IPS DF 6.9 (cell line): ENCODE data around the gene KIF26B.

Source experiments
- DNase-seq: peaks from one replicate; pipeline ENCODE4 v3.0.0-alpha.2; 2013; ENCODE audit warnings: low read depth, low spot score
- H3K27ac ChIP-seq: one replicate; pipeline ENCODE4 v1.5.1; 2013; ENCODE audit warnings: low read length, control low read depth
- H3K27me3 ChIP-seq: 2 replicates; pipeline ENCODE4 v1.6.1; 2013; ENCODE audit warnings: mild to moderate bottlenecking, low read length; ENCODE audit not compliant: control insufficient read depth, insufficient read depth
- H3K36me3 ChIP-seq: 2 replicates; pipeline ENCODE4 v1.6.1; 2013; ENCODE audit warnings: low read length; ENCODE audit not compliant: control insufficient read depth, insufficient read depth
- H3K4me1 ChIP-seq: 2 replicates; pipeline ENCODE4 v1.6.1; 2013; ENCODE audit warnings: low read length; ENCODE audit not compliant: control insufficient read depth, insufficient read depth
- H3K4me3 ChIP-seq: 2 replicates; pipeline ENCODE4 v1.5.1; 2013; ENCODE audit warnings: mild to moderate bottlenecking, low read length
- H3K9me3 ChIP-seq: 2 replicates; pipeline ENCODE4 v1.6.1; 2013; ENCODE audit warnings: low read length, inconsistent platforms; ENCODE audit not compliant: control insufficient read depth, insufficient read depth
- WGBS: extraction: QIAGEN DNeasy Blood & Tissue Kit; methylation state at CpG from one replicate; pipeline ENCODE4 v1.1.7; 2013; ENCODE audit warnings: mixed read lengths, missing lambda C conversion rate; ENCODE audit not compliant: insufficient read length, insufficient coverage; 5-methylcytosine and 5-hydroxymethylcytosine counted together

KIF26B gene

DNA sequence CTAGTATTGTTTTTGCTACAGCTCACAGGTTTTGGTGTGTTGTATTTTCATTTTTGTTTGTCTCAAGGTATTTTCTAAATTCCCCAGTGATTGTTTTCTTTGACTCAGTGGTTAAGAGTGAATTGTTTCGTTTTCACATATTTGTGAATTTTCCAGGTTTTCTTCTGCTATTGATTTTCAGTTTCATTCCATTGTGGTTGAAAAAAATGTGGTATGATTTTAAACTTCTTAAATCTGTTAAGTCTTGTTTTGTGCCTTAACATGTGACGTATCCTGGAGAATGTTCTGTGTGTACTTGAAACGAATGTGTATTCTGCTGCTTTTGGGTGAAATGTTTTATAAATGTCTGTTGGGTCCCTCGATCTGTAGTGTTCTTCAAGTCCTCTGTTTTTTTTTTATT, 117.9 kb downstream of the KIF26B start:
- DNase-seq: no peak
- H3K27ac ChIP-seq: no peak overlapping the region
- WGBS: no CpG with 5 or more reads among the region's 4 CpGs
- no peaks in the 10 kb centered on the region for H3K36me3 ChIP-seq
- no peaks in the 10 kb centered on the region for H3K4me1 ChIP-seq
- H3K4me3 ChIP-seq: no peak overlapping the region
- H3K27me3 ChIP-seq: no peaks in the 10 kb centered on the region
- no peaks in the 10 kb centered on the region for H3K9me3 ChIP-seq

DNA sequence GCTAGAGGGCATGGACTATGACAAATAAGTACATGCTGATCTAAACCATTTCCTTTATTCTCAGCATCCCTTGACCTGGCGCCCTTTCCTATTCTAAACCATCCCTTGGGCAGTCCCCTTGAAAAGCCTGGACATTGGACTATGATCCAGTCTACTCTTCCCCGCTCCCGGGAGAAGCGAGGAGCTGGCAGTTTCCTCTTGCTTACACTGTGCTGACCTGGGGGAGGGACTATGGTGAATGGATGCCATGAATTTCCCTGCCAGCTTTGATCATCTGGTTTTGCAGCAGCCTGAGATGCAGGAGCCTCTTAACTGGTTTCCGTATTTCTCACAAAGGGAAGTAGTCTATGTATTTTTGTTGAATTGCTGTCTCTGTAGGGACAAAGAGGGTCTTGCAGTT, 121.7 kb downstream of the KIF26B start:
- no CpG with 5 or more reads among the region's 5 CpGs for WGBS
- Histone ChIP-seq H3K9me3 (no peaks in the 10 kb centered on the region), H3K4me1 (no peaks in the 10 kb centered on the region), H3K27me3 (no peaks in the 10 kb centered on the region), H3K4me3 (no peak overlapping the region), H3K36me3 (no peaks in the 10 kb centered on the region), H3K27ac (no peak overlapping the region)
- no peak for DNase-seq

DNA sequence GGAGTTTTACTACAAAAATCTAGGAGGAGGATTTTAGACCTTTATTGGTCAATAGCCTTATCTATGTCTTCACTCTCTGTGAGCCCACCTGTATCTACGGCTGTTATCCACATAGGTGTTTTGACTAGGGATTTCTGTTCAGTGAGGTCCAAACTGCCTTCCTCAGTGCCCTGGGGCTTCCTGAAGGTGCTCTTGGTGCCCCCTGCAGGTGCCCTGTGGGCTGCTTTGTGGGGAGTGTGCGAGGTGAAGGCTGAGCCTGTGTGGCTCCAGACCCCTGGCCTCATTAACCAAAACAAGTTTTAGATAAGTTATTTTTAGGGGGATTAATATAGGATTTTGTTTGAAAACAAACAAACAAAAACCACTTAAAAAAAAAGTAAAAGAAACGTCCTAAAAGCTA, 122.5 kb downstream of the KIF26B start:
- H3K27me3 ChIP-seq: no peaks in the 10 kb centered on the region
- no peaks in the 10 kb centered on the region for H3K4me1 ChIP-seq
- H3K4me3 ChIP-seq: no peak overlapping the region
- WGBS: no CpG with 5 or more reads among the region's 3 CpGs
- no peaks in the 10 kb centered on the region for H3K36me3 ChIP-seq
- H3K9me3 ChIP-seq: no peaks in the 10 kb centered on the region
- no peak for DNase-seq
- H3K27ac ChIP-seq: no peak overlapping the region

- Histone ChIP-seq H3K27me3 (no peaks in the 10 kb centered on the region), H3K4me1 (no peaks in the 10 kb centered on the region), H3K4me3 (no peak overlapping the region), H3K9me3 (no peaks in the 10 kb centered on the region), H3K36me3 (no peaks in the 10 kb centered on the region), H3K27ac (no peak overlapping the region)
- no peak for DNase-seq
- WGBS: no CpG with 5 or more reads among the region's 4 CpGs
Observed at GRCh38 chr1:245278846-245279245, 124.1 kb downstream of the KIF26B start.

DNA sequence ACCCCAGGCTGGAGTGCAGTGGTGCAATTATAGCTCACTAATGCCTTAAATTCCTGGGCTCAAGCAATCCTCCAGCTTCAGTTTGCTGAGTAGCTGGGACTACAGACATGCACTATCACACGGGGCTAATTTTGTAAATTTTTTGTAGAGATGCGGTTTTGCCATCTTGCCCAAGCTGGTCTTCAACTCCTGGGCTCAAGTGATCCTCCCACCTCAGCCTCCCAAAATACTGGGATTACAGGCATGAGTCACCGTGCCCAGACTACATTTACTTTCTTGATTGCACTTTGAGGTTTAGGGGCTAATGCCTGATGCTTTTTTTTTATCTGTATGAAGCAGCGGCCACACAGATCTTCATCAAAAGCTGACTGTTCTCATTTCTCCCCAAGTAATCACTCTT, 124.6 kb downstream of the KIF26B start:
- no peaks in the 10 kb centered on the region for H3K36me3 ChIP-seq
- no peak overlapping the region for H3K27ac ChIP-seq
- no peak for DNase-seq
- H3K27me3 ChIP-seq: no peaks in the 10 kb centered on the region
- H3K4me3 ChIP-seq: no peak overlapping the region
- H3K9me3 ChIP-seq: no peaks in the 10 kb centered on the region
- no CpG with 5 or more reads among the region's 4 CpGs for WGBS
- H3K4me1 ChIP-seq: no peaks in the 10 kb centered on the region

DNA sequence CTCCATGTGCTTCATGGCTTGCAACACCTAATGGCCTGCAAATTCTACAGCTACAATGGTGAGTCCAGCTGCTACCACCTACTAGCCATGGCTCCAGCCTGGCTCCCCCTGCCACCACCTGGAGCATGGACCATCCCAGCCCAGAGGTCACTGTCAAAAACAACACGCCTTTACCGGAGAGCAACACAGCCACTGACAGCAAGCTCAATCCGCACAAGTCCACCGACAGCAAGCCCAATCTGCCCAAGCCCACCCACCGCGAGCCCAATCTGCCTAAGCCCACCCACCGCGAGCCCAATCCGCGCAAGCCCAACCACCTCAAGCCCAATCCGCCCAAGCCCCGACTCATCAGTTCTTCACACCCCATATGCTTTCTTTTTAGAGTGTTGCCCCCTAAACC, 128.2 kb downstream of the KIF26B start:
- WGBS: no CpG with 5 or more reads among the region's 12 CpGs
- no peak for DNase-seq
- Histone ChIP-seq H3K4me1 (no peaks in the 10 kb centered on the region), H3K27me3 (no peaks in the 10 kb centered on the region; the same call in 1 of the 2 replicates), H3K4me3 (no peak overlapping the region), H3K36me3 (no peaks in the 10 kb centered on the region), H3K9me3 (no peaks in the 10 kb centered on the region), H3K27ac (no peak overlapping the region)

DNA sequence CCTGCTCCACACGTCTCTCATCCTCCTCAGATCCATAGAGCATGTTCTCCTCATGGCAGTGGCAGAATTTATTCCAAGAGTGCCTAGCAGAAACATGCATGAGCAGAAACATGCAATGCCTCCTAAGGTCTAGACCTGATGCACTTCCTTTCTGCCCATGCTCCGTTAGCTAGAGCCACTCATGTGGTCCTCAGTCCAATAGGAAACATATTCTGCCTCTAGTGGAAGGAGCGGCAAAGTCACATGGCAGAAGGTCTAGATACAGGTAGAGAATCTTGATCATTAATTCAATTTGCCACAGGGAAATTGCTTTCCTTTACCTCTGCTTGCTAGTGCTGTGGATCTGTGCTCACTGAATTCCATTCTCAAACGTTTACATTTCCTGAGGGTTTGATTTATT, 130.4 kb downstream of the KIF26B start:
- Histone ChIP-seq H3K4me3 (no peak overlapping the region), H3K4me1 (no peaks in the 10 kb centered on the region), H3K36me3 (no peaks in the 10 kb centered on the region), H3K27ac (no peak overlapping the region), H3K9me3 (no peaks in the 10 kb centered on the region), H3K27me3 (no peaks in the 10 kb centered on the region; the same call in 1 of the 2 replicates)
- WGBS: no CpG with 5 or more reads among the region's 4 CpGs
- no peak for DNase-seq

- no CpG with 5 or more reads among the region's 1 CpG for WGBS
- no peak for DNase-seq
- no peaks in the 10 kb centered on the region for H3K4me1 ChIP-seq
- no peaks in the 10 kb centered on the region for H3K9me3 ChIP-seq
- H3K27ac ChIP-seq: no peak overlapping the region
- H3K4me3 ChIP-seq: no peak overlapping the region
- H3K27me3 ChIP-seq: no peaks in the 10 kb centered on the region; the same call in 1 of the 2 replicates
- no peaks in the 10 kb centered on the region for H3K36me3 ChIP-seq
Observed at GRCh38 chr1:245288796-245289195, 134.0 kb downstream of the KIF26B start.

- Histone ChIP-seq H3K27me3 (no peaks in the 10 kb centered on the region), H3K36me3 (no peaks in the 10 kb centered on the region), H3K4me1 (no peaks in the 10 kb centered on the region), H3K4me3 (no peak overlapping the region), H3K27ac (no peak overlapping the region), H3K9me3 (no peaks in the 10 kb centered on the region)
- no peak for DNase-seq
- no CpG with 5 or more reads among the region's 1 CpG for WGBS
Observed at GRCh38 chr1:245290836-245291235, 136.1 kb downstream of the KIF26B start.

DNA sequence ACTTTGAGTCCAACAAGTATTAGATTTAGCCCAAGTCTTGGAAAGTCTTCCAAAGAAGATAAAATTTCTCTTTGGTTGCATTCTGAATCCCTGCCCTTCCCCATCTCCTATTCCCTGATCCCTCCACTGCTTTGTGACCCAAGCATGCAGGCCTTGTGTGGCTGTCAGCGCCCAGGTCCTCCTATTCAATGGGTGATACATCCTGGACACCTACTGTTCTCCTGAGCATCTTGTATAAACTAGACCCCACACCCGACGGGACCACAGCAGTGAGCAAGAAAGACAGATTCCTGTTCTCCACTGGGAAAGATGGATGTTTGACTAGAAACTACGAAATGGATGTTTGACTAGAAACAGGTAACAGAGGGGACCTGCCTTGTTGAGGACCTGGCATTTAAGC, 136.6 kb downstream of the KIF26B start:
- no peaks in the 10 kb centered on the region for H3K36me3 ChIP-seq
- no peak for DNase-seq
- no peak overlapping the region for H3K4me3 ChIP-seq
- no CpG with 5 or more reads among the region's 4 CpGs for WGBS
- no peaks in the 10 kb centered on the region for H3K9me3 ChIP-seq
- H3K27ac ChIP-seq: no peak overlapping the region
- H3K27me3 ChIP-seq: no peaks in the 10 kb centered on the region
- H3K4me1 ChIP-seq: no peaks in the 10 kb centered on the region

DNA sequence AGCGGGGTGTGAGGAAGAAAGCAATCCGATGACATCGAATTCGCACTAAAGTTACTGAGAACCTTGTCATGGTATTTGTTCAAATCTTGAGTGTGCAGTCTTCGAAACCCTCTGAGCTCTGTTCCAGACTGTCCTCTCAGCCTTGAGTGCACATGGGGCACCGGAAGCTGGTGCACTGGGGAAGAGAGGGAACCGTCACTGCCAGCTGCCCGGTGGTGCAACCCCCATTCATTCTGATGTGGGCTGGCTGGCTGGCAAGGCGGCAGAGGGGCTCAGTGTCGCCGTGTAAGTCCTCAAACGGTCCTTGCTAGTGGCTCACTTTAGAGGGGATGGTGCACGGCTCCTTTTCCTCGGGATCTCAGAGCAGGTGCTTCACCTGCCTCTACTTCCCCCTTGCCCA, 137.4 kb downstream of the KIF26B start:
- WGBS: no CpG with 5 or more reads among the region's 14 CpGs
- Histone ChIP-seq H3K9me3 (no peaks in the 10 kb centered on the region), H3K4me3 (no peak overlapping the region), H3K27ac (no peak overlapping the region), H3K4me1 (no peaks in the 10 kb centered on the region), H3K27me3 (no peaks in the 10 kb centered on the region), H3K36me3 (no peaks in the 10 kb centered on the region)
- no peak for DNase-seq
